GM10847 (cell line): ENCODE results near the gene OR2AT4.

Source experiments
- POLR2A ChIP-seq: IDR thresholded peaks from 2 replicates; pipeline ENCODE4 v1.6.1; 2011; ENCODE audit not compliant: insufficient read length; ENCODE audit errors: extremely low read depth

Gene OR2AT4

GRCh38 chr11:75096456-75097172 is at the start of gene OR2AT4:
Gene OR2AT4 (minus strand): TSS chr11:75096876.
- TF ChIP-seq POLR2A: no peak

- no peak for TF ChIP-seq POLR2A
Observed at GRCh38 chr11:75145972-75146519, 49.4 kb upstream of the OR2AT4 start.

GRCh38 chr11:75145196-75145971 is 48.7 kb upstream of the OR2AT4 start:
- TF ChIP-seq POLR2A: no peak

GRCh38 chr11:75144716-75145014 is 48.0 kb upstream of the OR2AT4 start:
- TF ChIP-seq POLR2A: no peak

- no peak for TF ChIP-seq POLR2A
Observed at GRCh38 chr11:75143420-75143731, 46.7 kb upstream of the OR2AT4 start.

GRCh38 chr11:75142714-75143419 is 46.2 kb upstream of the OR2AT4 start:
- TF ChIP-seq POLR2A: no peak

GRCh38 chr11:75141166-75141565 is 44.5 kb upstream of the OR2AT4 start:
- no peak for TF ChIP-seq POLR2A

- TF ChIP-seq POLR2A: no peak
Observed at GRCh38 chr11:75140269-75141138, 43.8 kb upstream of the OR2AT4 start.

- no peak for TF ChIP-seq POLR2A
Observed at GRCh38 chr11:75135651-75136050, 39.0 kb upstream of the OR2AT4 start.

GRCh38 chr11:75135021-75135650 is 38.5 kb upstream of the OR2AT4 start:
- no peak for TF ChIP-seq POLR2A

- no peak for TF ChIP-seq POLR2A
Observed at GRCh38 chr11:75133976-75134375, 37.3 kb upstream of the OR2AT4 start.

GRCh38 chr11:75132080-75132479 is 35.4 kb upstream of the OR2AT4 start:
- no peak for TF ChIP-seq POLR2A

- TF ChIP-seq POLR2A: no peak
Observed at GRCh38 chr11:75126564-75126963, 29.9 kb upstream of the OR2AT4 start.

GRCh38 chr11:75118577-75118976 is 21.9 kb upstream of the OR2AT4 start:
- no peak for TF ChIP-seq POLR2A

GRCh38 chr11:75114465-75114864 is 17.8 kb upstream of the OR2AT4 start:
- TF ChIP-seq POLR2A: no peak
